Measurements from ENCODE around the gene NFIC.
A peak's percentile ranks its signal among the peaks of the same experiment; 100 is the strongest.

The NFIC gene

DNA sequence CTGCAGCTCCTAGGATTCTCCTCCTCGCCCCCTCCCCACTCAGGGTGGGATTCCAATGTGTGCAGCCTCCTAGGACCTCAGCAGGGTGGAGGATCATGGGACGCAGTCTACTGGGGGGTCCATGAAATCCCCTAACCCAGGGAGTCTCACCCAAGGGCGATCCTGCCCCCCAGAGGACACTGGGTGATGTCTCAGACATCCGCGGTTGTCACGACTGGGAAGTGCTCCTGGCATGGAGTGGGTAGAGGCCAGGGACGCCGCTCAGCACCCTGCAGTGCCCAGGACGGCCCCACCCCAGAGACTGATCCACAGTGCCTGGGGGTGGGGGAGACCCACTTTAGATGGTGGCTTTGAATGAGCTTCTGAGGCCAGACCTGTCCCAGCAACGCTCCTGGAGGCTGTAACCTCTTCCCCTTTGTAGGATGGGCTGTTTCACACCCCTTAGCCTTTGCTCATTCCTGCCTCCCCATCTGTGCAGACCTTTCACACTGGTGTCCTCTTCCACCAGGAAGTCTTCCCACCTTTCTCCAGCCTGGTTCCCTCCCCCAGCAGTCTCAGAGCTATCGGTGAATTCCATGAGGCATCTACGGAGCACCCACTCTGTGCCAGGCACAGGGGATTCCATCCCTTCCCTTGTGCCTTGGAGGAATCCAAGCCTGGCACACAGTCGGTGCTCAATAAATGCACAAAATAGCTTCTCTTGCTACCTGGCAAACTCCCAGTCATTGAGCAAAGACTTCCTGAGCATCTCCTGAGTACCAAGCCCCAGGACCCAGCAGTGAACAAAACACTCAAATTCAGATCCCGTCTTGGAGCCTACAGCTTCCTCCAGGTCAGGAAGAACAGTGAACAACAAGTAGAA lies 103.5 kb downstream of the NFIC start:
- no peak for DNase-seq (ENCODE audit: low spot score)

DNA sequence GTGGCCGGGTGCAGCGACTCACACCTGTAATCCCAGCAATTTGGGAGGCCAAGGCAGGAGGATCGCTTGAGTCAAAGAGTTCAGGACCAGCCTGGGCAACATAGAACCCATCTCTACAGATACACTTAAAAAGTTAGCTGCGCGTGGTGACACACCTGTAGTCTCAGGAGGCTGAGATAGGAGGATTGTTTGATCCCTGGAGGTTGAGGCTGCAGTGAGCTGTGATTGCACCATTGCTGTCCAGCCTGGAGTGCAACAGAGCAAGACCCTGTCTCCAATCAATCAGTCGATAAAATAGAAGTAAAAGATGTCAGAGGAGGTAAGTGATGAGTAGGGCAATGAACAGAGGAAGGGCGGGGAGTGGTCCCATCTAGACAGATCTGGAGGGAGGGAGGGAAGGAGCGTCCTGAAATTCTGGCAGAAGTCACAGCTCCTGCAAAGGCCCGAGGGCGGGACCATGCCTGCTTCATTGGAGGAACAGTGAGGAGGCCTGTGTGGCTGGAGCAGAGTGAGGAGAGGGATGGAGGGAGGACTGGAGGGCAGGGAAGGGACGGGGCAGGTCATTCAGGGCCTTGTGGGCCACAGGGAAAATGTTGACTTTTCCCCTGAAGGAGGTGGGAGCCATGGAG lies 104.2 kb downstream of the NFIC start:
- DNase-seq (ENCODE audit: low spot score) = no peak

DNA sequence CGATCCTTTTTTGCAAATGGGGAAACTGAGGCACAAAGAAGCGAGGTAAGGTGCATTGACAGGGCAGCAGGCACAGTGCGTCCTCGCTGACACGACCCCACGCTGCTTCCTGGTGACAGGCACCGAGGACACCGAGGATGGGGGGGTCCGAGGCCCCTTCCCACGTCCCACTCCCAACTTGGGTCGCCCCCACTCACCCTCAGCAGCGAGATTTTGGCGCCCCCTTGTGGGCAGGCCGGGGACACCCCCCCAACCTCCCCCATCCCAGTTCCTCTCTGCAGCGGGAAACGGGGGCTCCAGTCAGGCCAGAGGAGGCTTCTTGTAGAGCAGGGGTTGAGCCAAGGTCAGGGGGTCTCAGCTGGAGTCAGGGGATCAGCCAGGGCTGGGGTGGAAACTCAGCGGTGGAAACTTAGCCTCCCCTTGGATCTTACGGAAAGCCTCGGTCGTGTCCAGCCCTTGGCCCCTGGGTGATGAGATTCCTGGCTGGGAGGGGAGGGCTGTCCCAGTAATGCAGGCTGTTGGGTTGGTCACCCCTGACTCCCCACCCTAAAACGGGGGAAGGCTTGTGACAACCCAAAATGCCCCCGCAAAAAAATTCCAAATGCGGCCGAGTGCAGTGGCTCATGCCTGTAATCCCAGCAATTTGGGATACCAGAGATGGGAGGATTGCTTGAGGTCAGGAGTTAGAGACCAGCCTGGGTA lies 105.7 kb downstream of the NFIC start:
- DNase-seq (ENCODE audit: low spot score) = peak; percentile 66

DNA sequence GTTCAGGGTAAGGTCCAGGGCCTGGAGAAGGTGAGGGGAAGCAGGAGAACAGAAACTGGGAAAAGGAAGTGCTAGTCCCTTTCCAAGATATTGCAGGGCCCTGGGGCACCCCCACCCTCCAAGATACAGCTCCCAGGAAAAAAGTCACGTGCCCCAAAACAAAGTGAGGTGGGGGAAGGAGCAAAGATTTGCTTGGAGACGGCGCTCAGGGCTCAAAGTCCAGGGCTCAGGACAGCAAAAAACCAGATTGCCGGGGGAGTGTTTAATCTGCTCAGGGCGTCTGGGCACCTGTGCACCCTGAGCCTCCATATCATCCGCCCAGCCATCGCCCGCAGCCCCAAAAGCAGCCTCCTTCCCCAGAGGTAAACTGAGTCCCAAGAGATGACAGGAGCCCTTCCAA lies 107.6 kb downstream of the NFIC start:
- DNase-seq (ENCODE audit: low spot score) = no peak

DNA sequence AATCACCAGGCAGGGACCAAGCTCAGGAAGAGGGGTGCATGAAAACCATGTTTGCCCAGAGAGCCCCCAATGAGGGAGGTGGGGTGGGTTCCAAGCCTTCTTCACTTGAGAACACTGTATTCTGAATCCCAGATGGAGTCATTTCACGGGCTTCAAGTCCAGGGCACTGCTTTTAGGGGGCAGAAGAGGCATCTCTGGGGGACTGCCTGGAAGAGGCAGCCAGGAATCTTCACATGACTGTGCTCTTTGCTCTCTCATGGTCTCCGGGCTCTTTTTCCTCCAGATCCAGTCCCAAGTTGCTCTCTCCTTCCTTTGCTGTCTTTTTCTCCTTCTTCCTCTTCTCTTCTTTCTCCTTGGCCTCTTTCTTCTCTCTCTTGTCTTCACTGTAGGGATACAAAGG lies 108.2 kb downstream of the NFIC start:
- DNase-seq (ENCODE audit: low spot score) = no peak

DNA sequence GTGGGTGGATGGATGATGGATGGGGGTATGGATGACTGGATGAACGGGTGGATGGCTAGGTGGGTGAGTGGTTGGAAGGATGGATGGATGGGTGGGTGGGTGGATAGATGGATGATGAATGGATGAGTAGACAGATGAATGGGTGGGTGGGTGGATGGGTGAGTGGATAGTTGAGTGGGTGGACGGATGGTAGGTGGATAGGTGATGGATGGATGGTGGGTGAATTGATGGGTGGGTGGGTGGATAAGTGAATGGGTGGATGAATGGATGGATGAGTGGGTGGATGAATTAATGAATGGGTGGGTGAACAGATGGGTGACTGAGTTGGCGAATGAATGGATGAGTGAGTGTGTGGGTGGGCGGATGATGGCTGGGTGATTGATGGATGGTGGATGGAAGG lies 109.1 kb downstream of the NFIC start:
- no peak for DNase-seq (ENCODE audit: low spot score)

DNA sequence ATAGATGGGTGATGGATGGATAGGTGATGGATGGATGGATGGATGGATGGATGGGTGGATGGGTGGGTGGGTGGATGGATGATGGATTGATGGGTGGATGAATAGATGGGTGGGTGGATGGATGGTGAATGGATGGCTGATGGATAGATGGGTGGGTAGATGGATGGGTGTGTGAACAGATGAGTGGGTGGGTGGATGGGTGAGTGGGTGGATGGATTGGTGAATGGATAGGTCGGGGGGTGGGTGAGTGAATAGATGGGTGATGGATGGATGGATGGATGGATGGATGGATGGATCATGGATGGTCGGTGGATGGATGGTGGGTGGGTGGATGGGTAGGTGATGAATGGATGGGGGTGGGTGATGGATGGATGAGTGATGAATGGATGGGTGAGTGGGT lies 110.4 kb downstream of the NFIC start:
- DNase-seq (ENCODE audit: low spot score) = no peak

DNA sequence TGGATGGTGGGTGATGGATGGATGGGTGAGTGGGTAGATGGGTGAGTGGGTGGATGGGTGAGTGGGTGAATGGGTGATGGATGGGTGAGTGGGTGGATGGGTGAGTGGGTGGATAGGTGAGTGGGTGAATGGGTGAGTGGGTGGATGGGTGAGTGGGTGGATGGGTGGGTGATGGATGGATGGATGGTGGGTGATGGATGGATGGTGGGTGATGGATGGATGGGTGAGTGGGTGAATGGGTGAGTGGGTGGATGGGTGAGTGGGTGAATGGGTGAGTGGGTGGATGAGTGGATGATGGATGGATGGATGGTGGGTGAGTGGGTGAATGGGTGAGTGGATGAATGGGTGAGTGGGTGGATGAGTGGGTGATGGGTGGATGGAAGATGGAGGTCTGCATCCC lies 111.1 kb downstream of the NFIC start:
- no peak for DNase-seq (ENCODE audit: low spot score)

DNA sequence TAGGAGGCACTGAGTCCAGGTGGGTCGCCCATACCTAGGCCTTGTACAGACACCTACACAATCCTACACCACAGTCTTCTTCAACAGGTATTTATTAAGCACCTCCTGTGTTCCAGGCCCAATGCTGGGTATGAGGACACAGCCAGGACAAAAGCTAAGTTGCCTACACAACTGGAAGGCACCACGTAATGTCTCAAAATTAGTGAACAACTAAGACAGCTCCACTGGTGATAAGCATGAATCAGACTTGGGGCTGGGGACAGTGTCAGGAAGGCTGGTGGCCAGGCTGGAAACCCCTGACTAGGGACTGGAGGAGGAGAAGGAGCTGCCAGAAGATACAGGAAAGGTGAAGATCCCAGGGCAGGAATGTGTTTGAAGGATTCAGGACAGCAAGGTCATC lies 111.6 kb downstream of the NFIC start:
- no peak for DNase-seq (ENCODE audit: low spot score)

DNA sequence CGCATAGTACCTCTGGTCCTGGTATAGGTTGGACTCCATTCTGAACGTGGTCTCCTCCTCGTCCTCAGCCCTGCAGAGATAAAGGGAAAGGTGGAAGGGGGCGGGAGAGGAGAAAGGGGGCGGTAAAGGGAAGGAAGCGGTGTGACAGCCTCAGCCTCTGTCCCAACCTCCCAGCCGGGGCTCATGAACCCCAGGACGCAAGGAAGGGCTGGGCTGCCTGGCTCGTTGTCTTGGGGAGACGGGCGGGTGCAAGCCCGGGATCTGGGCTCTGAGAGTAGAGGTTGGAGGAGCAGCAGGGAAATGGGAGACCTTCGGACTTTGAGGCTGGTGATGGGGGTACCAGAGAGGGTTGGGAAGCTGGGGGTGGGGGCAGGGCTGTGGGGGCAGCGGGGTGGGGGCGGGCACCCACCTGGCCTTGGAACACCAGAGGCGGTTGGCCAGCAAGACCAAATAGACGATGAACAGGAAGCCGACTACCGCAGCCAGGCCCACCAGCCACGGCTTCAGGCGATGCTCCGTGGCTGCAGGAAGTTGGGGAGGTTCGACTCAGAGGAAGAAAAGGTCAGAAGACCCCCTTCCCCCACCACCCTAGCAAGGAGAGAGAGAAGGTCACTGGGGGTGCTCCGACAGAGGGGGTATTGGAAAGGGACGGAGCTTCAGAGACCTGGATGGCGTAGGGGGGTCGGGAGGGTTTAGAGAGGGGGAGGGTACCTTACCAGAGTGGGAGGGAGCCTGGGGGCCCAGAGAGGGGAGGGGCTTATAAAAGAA lies 112.2 kb downstream of the NFIC start:
- no peak for DNase-seq (ENCODE audit: low spot score)

DNA sequence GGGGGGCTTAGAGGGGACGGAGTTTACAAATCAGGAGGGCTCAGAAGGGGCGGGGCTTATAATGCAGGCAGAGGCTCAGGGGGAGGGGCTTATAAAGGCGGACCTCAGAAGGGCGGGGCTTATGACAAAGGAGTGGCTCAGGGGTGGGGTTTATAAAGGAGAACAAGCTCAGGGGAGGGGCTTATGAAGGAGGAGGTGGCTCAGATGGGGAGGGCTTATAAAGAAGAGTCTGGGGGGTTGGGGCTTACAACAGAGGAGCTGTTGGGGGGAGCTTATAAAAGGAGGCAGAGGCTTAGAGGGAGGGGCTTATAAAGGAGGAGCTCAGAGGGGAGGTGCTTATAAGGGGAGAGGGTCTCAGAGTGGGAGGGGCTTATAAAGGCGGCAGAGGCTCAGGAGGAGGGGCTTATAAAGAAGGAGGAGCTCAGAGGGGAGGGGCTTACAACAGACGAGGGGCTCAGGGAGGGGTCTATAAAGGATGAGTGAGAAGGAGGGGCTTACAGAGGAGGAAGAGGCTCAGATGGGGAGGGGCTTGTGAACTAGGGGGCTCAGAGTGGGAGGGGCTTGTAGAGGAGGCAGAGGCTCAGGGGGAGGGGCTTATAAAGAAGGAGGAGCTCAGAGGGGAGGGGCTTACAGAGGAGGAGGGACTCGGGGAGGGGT lies 112.9 kb downstream of the NFIC start:
- no peak for DNase-seq (ENCODE audit: low spot score)

DNA sequence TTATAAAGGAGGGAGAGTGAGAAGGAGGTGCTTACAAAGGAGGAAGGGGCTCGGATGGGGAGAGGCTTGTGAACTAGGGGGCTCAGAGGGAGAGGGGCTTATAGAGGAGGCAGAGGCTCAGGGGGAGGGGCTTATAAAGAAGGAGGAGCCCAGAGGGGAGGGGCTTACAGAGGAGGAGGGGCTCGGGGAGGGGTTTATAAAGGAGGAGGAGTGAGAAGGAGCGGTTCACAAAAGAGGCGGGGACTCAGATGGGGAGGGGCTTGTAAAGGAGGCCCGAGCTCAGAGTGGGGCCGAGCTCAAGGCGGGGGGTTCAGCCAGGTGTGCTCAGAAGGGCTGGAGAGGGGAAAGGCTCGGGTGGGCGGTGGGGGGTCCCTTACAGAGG lies 113.4 kb downstream of the NFIC start:
- no peak for DNase-seq (ENCODE audit: low spot score)

DNA sequence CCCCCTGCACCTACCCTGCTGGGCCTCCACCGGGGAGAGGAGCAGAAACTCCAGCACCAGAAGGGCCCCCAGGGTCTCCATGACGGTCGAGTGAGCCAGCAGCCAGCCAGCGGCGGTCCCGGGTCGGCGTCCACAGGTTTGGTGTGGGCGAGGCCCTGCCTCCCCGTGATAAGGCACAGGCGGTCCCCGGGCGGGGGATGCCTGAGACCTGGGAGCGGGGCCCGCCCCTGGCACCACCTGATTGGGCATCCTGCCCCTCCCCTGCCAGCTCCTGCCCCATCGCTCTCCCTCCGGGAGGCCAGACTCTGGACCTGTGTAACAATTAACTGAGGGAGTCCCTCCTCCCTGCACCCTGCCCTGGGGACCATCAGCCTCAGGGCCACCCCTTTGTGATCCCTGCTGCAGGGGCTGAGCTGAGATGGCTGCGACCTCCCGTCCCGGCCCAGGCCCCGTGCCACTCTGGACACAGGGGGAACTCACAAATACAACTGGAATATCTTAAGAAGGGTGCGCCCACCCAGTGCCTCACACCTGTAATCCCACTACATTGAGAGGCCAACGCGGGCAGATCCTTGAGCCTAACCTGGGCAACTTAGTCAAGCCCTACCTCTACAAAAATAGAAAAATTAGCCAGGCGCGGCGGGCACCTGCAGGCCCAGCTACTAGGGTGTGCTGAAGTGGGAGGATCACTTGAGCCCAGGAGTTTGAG lies 114.2 kb downstream of the NFIC start, which contains the start of gene SMIM24:
Gene SMIM24, minus strand, starts transcription at position 143 of the 709 bp plus-strand sequence. Its CDS starts 62 bp downstream, at position 81.
- no peak for DNase-seq (ENCODE audit: low spot score)

DNA sequence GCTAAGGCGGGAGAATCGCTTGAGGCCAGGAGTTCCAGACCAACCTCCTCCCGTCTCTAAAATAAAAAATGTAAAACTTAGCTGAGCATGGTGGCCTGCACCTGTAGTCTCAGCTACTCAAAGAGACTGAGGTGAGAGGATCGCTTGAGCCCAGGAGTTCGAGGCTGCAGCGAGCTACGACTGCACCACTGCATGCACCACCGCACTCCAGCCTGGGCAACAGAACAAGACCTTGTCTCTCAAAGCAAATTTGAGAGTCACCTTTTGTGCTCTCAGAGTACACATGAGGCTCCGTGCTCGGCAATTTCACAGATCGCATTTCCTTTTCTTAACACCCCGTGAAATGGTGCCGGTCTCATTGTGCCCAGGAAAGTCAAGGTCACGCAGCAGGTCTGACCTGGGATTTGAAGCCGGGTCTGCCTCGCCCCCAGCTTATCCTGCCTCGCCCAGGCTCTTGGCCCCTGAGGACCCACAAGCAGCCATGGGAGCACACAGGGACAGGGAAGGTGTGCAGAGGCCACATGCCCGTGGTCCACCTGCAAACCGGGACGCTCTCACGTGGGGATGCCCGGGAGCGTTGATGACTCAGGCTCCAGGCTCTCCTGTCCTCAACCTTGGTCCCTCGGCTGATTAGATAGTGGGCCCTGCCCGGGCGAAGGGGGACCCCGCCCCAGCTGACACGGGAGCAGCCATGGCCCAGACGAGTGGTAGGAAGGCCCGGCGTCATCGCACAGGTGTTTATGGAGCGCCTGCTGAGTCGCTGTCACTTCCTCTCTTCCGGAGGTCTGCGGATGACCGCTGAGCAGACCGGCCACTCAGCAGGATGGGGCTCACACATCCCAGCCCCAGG lies 115.1 kb downstream of the NFIC start:
- DNase-seq (ENCODE audit: low spot score) = no peak

DNA sequence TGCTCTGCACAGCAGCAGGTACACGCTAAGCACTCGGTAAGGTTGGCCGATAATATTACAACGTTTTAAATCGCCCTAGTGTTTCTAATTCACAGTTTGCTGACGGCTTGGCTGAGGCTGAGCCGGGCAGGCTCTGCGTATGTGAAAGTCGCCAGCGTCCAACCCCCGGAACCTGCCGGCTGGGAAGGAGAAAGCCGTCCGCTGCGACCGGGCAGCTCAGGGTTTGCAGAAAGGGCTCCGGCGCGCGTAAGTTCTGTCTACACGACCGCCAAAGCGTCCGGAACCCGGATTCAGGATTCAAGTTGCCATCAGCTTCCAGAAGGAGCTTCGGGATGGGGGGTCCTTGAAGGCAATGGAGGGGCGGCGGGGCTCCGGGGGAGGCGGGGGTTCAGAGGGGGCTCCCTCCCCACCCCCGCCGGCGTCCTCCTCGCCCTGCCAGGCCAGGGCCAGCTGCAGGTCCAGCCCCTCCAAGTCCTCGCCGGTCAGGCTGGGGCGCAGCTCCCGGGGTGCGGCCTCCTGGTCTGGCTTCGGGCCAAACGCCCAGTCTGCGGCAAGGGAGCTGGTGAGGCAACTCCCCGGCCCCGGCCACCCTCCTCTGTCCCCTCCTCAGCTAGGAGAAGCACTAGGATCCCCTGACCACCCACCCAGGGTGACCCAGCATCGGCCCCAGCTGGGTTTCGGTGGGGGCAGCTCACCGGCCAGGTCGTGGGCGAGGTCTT lies 116.3 kb downstream of the NFIC start:
- DNase-seq (ENCODE audit: low spot score) = no peak

DNA sequence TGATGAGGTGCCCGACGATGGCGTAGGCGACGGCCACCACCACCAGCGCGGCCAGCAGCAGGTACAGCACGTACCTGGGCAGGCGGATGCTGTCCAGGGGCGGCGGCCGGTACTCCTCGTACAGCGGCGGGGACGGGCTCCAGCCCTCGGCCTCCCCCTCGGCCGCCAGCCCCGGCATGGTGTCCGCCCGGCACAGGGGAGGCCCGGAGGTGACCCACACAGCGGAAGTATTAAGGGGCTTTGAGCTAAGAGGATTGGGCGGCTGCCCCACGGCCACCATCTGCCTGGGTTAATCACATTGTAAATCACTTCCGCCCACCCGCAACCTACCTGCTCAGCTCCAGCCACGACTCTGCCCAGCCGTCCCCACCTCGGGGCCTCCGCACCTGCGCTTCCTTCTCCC lies 116.8 kb downstream of the NFIC start, which contains the start of gene SMIM44:
Gene SMIM44, minus strand, starts transcription at position 216 of the 403 bp plus-strand sequence. Its CDS starts 38 bp downstream, at position 178.
- no peak for DNase-seq (ENCODE audit: low spot score)

DNA sequence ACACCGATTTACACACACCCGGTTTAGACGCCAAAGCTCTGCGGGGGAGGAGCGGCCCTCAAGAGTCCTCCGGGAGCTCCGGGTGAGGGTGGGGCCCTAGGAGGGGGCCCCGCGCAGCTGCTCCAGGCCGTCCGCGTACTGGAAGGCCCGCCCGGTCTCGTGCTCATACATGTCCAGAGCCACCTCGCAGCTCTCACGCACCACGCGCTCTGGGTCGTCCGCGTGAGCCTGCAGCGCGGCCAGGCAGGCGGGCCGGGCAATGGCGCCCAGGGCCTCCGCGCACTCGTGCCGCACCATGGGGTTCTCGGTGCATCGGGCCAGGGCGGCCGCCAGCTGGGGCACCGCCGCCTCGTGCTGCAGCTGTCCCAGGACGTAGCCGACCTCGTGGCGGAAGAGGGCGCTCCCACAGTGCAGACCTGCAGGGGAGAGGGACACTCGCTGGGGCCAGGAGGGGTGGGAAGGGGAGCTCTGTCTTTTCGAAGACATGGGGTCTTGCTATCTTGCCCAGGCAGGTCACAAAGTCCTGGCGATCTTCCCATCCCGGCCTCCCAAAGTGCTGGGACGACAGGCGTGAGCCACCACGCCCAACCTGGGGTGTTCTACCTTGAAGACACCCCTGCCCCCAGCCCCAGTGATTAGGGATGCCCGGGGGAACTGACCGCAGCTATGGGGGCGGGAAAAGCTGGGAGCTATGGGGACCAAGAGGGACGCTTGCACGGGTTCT lies 125.2 kb downstream of the NFIC start:
- DNase-seq (ENCODE audit: low spot score) = no peak

DNA sequence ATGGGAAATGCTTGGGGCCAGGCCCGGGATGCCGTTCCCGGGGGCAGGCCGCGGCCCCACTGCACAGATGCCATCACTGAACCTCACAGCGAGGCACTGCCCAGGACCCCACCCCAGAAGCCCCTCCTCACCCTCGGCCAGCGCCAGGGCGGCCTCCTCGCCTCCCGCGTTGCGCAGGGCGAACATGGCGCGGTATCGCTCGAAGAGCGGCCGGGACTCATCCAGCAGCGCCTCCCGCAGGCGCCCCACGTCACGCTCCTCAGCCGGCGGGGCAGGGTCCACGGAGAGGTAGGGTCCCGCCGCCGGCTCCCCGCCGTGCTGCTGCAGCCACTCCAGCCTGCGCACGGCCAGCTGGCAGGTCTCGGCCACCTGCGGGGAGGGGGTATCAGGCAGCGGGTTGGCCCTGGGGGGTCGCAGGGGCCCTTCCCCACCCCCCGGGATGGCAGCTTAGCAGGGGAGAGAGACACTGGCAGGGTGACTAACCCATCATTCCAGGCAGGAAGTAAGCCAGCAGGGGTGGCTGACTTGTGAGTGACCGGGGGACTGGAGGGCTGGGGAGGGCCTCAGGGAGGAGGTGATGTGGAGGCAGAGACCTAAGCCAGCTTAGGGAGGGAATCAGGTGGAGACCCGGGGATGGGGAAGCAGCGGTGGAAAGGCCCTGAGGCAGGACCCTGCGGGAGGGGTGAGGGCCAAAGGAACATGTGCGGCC lies 125.9 kb downstream of the NFIC start:
- no peak for DNase-seq (ENCODE audit: low spot score)

Data from ecto neural progenitor cell (in vitro differentiated cells).